SK-N-SH treated with all-trans-retinoic acid at 6 μM for 48 hours (cell line): ENCODE measurements around the gene MCIDAS.

ENCODE experiments used
- ARNTL ChIP-seq: fragments of 450-650 bp; formaldehyde crosslinking; IDR thresholded peaks from 2 replicates; pipeline ENCODE4 v1.5.0; 2020; ENCODE audit warnings: low read depth, mild to moderate bottlenecking, moderate library complexity, borderline replicate concordance
- ESRRG ChIP-seq: fragments of 250-450 bp; sonication (Bioruptor Pico); IDR thresholded peaks from 2 replicates; pipeline ENCODE4 v1.6.1; 2021; ENCODE audit warnings: mild to moderate bottlenecking
- ISL1 ChIP-seq: fragments of 250-450 bp; sonication (Bioruptor Pico); IDR thresholded peaks from 2 replicates; pipeline ENCODE4 v2.1.2; 2022; ENCODE audit warnings: mild to moderate bottlenecking, moderate library complexity
- PATZ1 ChIP-seq: fragments of 250-450 bp; sonication (Bioruptor Pico); IDR thresholded peaks from 2 replicates; pipeline ENCODE4 v1.8.0; 2020; ENCODE audit warnings: mild to moderate bottlenecking, moderate library complexity, borderline replicate concordance
- RARB ChIP-seq: fragments of 250-450 bp; sonication (Bioruptor Pico); IDR thresholded peaks from 2 replicates; pipeline ENCODE4 v1.8.0; 2021; ENCODE audit warnings: mild to moderate bottlenecking, moderate library complexity
- ZNF565 ChIP-seq: fragments of 450-650 bp; formaldehyde crosslinking; conservative IDR thresholded peaks from 2 replicates; pipeline ENCODE4 v1.5.0; 2020; ENCODE audit warnings: low read depth, mild to moderate bottlenecking, moderate library complexity
- ZNF70 ChIP-seq: fragments of 450-650 bp; formaldehyde crosslinking; IDR thresholded peaks from 2 replicates; pipeline ENCODE4 v1.5.0; 2020; ENCODE audit warnings: mild to moderate bottlenecking, moderate library complexity
- ZNF8 ChIP-seq: fragments of 450-650 bp; formaldehyde crosslinking; IDR thresholded peaks from 2 replicates; pipeline ENCODE4 v1.5.0; 2020; ENCODE audit warnings: mild to moderate bottlenecking, moderate library complexity
- TF ChIP-seq, protein P1 (sequence below): fragments of 250-450 bp; sonication (Bioruptor Pico); IDR thresholded peaks from 2 replicates; pipeline ENCODE4 v1.8.0; 2021; ENCODE audit warnings: low read depth, mild to moderate bottlenecking, moderate library complexity, borderline replicate concordance
- TF ChIP-seq, protein P2 (sequence below): fragments of 250-450 bp; sonication (Bioruptor Pico); IDR thresholded peaks from 2 replicates; pipeline ENCODE4 v1.5.1; 2021; ENCODE audit warnings: mild to moderate bottlenecking, moderate library complexity

- TF ChIP-seq, protein P1, sequence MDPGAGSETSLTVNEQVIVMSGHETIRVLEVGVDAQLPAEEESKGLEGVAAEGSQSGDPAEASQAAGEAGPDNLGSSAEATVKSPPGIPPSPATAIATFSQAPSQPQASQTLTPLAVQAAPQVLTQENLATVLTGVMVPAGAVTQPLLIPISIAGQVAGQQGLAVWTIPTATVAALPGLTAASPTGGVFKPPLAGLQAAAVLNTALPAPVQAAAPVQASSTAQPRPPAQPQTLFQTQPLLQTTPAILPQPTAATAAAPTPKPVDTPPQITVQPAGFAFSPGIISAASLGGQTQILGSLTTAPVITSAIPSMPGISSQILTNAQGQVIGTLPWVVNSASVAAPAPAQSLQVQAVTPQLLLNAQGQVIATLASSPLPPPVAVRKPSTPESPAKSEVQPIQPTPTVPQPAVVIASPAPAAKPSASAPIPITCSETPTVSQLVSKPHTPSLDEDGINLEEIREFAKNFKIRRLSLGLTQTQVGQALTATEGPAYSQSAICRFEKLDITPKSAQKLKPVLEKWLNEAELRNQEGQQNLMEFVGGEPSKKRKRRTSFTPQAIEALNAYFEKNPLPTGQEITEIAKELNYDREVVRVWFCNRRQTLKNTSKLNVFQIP (CRISPR knock-in tag) = no peak
- TF ChIP-seq ZNF8 (CRISPR knock-in tag) = no peak
- no peak for TF ChIP-seq ARNTL
- no peak for TF ChIP-seq ZNF565 (CRISPR knock-in tag)
- TF ChIP-seq, protein P2, sequence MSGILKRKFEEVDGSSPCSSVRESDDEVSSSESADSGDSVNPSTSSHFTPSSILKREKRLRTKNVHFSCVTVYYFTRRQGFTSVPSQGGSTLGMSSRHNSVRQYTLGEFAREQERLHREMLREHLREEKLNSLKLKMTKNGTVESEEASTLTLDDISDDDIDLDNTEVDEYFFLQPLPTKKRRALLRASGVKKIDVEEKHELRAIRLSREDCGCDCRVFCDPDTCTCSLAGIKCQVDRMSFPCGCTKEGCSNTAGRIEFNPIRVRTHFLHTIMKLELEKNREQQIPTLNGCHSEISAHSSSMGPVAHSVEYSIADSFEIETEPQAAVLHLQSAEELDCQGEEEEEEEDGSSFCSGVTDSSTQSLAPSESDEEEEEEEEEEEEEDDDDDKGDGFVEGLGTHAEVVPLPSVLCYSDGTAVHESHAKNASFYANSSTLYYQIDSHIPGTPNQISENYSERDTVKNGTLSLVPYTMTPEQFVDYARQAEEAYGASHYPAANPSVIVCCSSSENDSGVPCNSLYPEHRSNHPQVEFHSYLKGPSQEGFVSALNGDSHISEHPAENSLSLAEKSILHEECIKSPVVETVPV (CRISPR knock-in tag) = no peak
- TF ChIP-seq RARB (CRISPR knock-in tag) = no peak
- TF ChIP-seq ISL1 (CRISPR knock-in tag) = no peak
- TF ChIP-seq PATZ1 (CRISPR knock-in tag) = no peak
- no peak for TF ChIP-seq ZNF70 (CRISPR knock-in tag)
- no peak for TF ChIP-seq ESRRG (CRISPR knock-in tag)
These were observed 54.8 kb downstream of the MCIDAS start for GRCh38 chr5:55172051-55172899.
